Retinal pigment epithelial cell (primary cell): ENCODE measurements around the gene TRIM72.
"Not testable (repeated sequence)": the region's sequence is repeated elsewhere in the genome, so short reads cannot be mapped to it uniquely, and the experiment has no call there.

Source experiments
- DNase-seq: peaks from one replicate; pipeline ENCODE4 v3.0.0-alpha.2; 2010; ENCODE audit warnings: low read depth
- H3K4me3 ChIP-seq: 2 replicates; pipeline ENCODE4 v1.5.1; 2011; ENCODE audit warnings: mild to moderate bottlenecking, low read length, control low read depth, moderate library complexity
- CTCF ChIP-seq: conservative IDR thresholded peaks from 2 replicates; pipeline ENCODE4 v1.5.1; 2011; ENCODE audit warnings: low read depth, low read length, control low read depth, inconsistent platforms

Gene TRIM72

DNA sequence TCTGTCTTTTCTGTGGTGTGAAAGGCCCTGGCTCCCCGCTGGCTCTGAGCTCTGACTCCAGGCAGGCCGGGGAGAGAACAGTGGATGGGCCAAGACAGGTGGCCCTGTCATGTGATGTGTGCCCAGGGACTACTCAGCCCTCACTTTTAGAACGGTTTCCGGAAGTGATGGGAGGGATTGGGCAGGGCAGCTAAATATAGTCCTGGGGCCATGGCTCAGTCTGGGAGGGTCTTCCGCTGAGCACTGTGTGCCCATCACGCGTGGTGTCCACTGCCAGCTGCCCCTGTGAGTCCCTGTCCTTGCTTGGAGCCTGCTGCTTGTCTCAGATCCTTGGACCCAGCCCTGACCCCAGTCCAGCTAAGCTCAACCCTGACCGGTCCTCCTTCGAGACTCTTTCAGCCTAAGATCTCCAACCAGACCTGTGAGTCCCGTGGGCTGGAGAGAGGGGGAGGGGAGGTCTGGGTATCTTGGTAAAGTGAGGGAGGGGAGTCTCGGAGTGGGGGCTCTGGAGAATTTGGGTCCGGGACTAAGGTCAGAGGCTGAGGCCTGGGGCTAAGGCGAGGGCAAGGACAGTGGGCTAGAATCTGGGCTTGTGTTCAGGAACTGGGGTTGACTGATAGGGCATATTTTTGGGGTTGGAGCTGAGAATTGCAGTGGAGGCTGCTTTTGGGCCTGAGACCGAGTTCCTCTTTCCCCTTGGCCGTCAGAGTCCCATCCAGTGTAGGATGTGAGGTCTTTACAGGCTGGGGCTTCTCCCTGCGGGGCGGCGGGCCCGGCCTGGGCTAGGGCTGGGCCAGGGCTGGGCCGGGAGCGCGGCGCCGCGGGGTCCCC, at the start of gene TRIM72:
TRIM72 (plus strand) TSS at position 243 of the 831 bp plus-strand sequence. CDS start 620 bp downstream, outside the sequence.
- H3K4me3 ChIP-seq: peak within 1 kb of the TSS; percentile 42
- no peak for DNase-seq
- no peak for TF ChIP-seq CTCF

DNA sequence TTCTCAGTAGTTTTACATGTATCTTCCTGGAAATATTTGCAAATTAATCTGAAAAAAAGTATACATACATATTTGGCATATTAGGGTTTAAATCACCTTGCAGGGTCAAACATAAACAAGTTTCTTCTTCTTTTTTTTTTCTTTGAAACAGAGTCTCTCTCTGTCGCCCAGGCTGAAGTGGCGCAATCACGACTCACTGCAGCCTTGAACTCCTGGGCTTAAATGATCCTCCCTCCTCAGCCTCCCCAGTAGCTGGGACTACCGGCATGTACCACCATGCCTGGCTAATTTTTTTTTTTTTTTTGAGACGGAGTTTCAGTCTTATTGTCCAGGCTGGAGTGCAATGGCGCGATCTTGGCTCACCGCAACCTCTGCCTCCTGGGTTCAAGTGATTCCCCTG, 46.6 kb upstream of the TRIM72 start:
- DNase-seq: no peak
- no peak for TF ChIP-seq CTCF
- no peak overlapping the region for H3K4me3 ChIP-seq

- no peak for DNase-seq
- H3K4me3 ChIP-seq: no peak overlapping the region
- TF ChIP-seq CTCF: no peak
Observed at GRCh38 chr16:31168848-31169247, 45.1 kb upstream of the TRIM72 start.

DNA sequence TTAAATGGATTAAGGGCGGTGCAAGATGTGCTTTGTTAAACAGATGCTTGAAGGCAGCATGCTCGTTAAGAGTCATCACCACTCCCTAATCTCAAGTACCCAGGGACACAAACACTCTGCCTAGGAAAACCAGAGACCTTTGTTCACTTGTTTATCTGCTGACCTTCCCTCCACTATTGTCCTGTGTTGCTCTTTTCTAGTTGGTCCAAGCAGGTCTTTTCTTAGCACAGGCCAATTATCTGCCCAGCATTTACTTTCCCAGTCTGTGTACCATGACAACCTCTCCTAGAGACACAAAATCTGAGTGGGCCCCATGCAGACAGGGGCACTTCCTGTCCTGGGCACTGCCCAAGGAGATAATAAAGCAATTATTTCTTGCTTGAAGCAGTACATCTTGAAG, 43.9 kb upstream of the TRIM72 start:
- not testable (repeated sequence) for H3K4me3 ChIP-seq, DNase-seq

GRCh38 chr16:31177136-31177535, 36.8 kb upstream of the TRIM72 start:
- no peak overlapping the region for H3K4me3 ChIP-seq
- no peak for DNase-seq
- no peak for TF ChIP-seq CTCF

DNA sequence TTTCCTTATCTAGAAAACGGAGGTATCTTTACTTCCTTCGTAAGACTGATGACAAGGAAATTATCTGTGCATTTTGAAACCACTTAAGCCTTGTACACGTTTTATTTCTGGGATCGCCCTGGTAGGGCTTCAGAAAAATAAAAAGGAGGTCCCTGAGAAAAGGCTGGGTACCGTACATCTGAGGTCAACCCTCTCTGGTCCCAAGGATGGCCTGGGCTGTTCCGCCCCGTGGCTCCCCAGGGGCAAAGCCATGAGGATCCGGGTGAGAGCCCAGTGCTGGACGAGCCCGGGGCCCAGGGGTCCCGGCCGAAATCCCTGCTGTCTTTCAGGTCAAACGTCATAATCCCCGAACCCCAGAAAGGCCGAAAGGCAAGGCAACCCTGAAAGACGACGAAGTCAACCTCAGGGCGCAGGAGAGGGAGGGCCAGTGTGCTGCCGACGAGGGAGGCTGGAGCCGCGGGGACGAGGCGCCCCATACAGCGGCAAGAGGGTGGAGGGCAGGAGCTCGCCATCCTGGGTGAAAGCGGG, 34.6 kb upstream of the TRIM72 start:
- no peak for TF ChIP-seq CTCF
- peak overlapping the region; percentile 93 for H3K4me3 ChIP-seq
- no peak for DNase-seq

DNA sequence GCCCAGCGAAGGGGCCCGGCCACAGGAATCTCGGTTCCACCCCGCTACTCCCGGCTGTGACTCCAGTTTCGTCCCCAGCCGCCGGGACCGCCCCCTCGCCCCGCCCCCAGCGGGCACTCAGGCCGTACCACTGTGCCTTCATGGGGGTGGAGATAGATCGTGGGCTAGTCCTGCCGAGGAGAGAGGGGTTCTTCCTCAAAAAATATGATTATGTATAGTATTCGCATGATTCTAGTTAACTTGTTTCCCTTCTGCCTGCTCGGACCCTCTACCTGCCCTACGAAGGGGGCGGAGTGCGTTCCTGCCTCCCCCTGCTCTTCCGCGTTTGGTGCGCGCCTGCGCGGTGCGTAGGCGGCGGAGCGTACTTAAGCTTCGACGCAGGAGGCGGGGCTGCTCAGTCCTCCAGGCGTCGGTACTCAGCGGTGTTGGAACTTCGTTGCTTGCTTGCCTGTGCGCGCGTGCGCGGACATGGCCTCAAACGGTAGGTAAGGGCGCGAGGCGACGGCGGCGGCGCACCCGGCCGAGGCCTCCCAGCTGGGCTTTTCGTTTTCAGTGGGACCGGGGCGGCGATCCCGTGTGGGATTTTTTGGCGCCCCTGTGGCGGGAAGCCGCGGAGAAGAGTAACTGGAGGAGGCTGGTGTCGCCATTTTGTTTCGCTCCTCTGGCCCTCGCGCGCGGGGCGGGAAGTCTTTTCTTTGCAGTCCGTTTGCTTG, 34.0 kb upstream of the TRIM72 start, which contains the start of gene FUS:
FUS (plus strand) TSS at position 393 of the 713 bp plus-strand sequence; CDS start at position 469, 76 bp downstream.
- TF ChIP-seq CTCF: no peak
- DNase-seq: peak; percentile 41
- peak within 1 kb of the TSS; percentile 93 for H3K4me3 ChIP-seq
